Lower leg skin (tissue), 4 donors: Measurements from ENCODE around the gene CNGA1. TPM values are rescaled to one million over a fixed set of nuclear protein-coding genes. Genes with fewer than 3 reads are reported as not detected.

Source experiments
- DNase-seq, 2 donors: peaks; one replicate each; pipeline ENCODE4 v3.0.0-alpha.2; 2019; ENCODE audit warnings: low spot score in 2 of 2
- H3K4me3 ChIP-seq: fragments of 200-600 bp; sonication (generic); 2 replicates; pipeline ENCODE4 v1.5.1; 2017; ENCODE audit warnings: mild to moderate bottlenecking, low read depth; ENCODE audit not compliant: poor library complexity, severe bottlenecking
- CTCF ChIP-seq, 3 donors: fragments of 450-650 bp; IDR thresholded peaks; one replicate each; pipeline ENCODE4 v1.5.1; 2016; ENCODE audit warnings: antibody characterized with exemption in 3 of 3, mild to moderate bottlenecking in 3 of 3, moderate library complexity in 2 of 3
- POLR2A ChIP-seq, 2 donors: fragments of 450-650 bp; IDR thresholded peaks; one replicate each; pipeline ENCODE4 v1.6.1; 2016 to 2017; ENCODE audit warnings: antibody characterized with exemption in 2 of 2, mild to moderate bottlenecking in 1 of 2, moderate library complexity in 1 of 2
- WGBS, 2 donors: methylation state at CpG; one replicate each; pipeline ENCODE4 v1.1.5; 2018; 5-methylcytosine and 5-hydroxymethylcytosine counted together
- intact Hi-C: fragments of 100-400 bp; cut with DNase I; formaldehyde crosslinking; loops from one replicate; pipeline ENCODE4 v1.15.0; 2023; ENCODE audit warnings: low total_unique reads
- total RNA-seq, 4 donors: library from RNA; depleted of rRNA; stranded (reverse); fragments of >200 nt; gene quantifications; one replicate each; pipeline ENCODE4 v1.1.0, GENCODE V29; 2016

The CNGA1 gene
- total RNA-seq, 4 donors from 2014 or later: 3.6 to 12.8 (median 8.7) TPM

- no peak for DNase-seq
- intact Hi-C loops: no loop called here
- TF ChIP-seq CTCF (IDR thresholded peaks at IDR 0.05) (no peak), POLR2A (IDR thresholded peaks at IDR 0.05) (no peak)
- 84 to 90% methylated on average over 1 of the region's 1 CpG for WGBS, 2 donors
- no peak overlapping the region for H3K4me3 ChIP-seq
Measured at GRCh38 chr4:48033825-48034413, 17.4 kb upstream of the CNGA1 start.

DNA sequence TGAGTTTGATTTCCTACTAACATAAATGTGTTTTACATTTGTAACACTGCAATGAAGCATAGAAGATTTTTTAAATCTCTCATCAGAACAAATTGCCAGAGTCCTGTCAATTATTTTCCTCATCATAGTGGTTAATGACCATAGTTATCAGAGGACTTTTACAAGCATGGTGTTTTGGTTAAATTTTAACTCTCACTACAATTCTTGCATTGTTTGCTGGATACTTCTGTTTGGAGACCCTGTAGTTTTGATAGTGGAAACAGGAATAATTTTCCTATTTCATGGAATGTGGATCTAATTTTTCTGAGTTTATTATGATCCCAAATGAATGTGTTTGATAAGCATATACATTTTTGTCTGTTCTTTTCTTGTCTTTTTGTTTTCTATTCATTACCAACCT, 16.9 kb upstream of the CNGA1 start:
- DNase-seq: no peak
- no peak overlapping the region for H3K4me3 ChIP-seq
- intact Hi-C loops: no loop called here
- TF ChIP-seq CTCF (IDR thresholded peaks at IDR 0.05) (no peak), POLR2A (IDR thresholded peaks at IDR 0.05) (no peak)

- DNase-seq: no peak
Measured at GRCh38 chr4:48032721-48033120, 16.2 kb upstream of the CNGA1 start.

DNA sequence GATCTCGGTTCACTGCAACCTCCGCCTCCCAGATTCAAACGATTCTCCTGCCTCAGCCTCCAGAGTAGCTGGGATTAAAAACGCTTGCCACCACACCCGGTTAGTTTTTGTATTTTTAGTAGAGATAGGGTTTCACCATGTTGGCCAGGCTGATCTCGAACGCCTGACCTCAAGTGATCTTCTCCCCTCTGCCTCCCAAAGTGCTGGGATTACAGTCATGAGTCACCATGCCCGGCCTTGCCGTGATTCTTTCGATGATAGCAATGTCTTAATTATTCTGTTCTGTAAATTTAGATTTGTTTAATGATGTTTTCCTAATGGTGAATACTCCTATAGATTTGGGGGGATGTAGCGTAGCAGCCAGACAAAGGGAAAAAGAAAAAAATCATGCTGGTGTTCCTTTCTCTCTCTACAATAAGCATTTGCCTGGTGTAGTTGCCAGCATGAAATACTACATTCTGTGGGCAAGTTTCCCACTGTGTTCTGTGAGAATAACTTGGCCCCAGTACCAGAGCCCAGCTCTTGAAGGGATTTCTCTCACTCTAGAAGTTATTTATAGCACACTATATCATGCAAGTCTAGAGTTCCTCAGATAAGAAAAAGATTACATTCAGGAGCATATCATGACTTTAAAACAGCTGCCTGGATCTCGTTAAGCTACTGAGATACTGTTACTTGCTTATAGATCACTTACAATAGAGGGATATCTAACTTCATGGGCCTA, 15.5 kb upstream of the CNGA1 start:
- intact Hi-C loops: no loop called here
- DNase-seq: no peak
- no peak overlapping the region for H3K4me3 ChIP-seq
- 54 to 59% methylated on average over 12 of the region's 12 CpGs for WGBS, 2 donors
- TF ChIP-seq CTCF (IDR thresholded peaks at IDR 0.05): no peak
- TF ChIP-seq POLR2A (IDR thresholded peaks at IDR 0.05): no peak

More at GRCh38 chr4:48032721-48033120, 16.2 kb upstream of the CNGA1 start:
- no peak overlapping the region for H3K4me3 ChIP-seq
- no peak for TF ChIP-seq CTCF (IDR thresholded peaks at IDR 0.05)
- no peak for TF ChIP-seq POLR2A (IDR thresholded peaks at IDR 0.05)
- intact Hi-C loops: no loop called here

GRCh38 chr4:48030470-48030869, 14.0 kb upstream of the CNGA1 start:
- TF ChIP-seq POLR2A (IDR thresholded peaks at IDR 0.05) (no peak), CTCF (IDR thresholded peaks at IDR 0.05) (no peak)
- no peak overlapping the region for H3K4me3 ChIP-seq
- intact Hi-C loops: no loop called here
- DNase-seq: no peak
- WGBS, 2 donors: 63 to 75% methylated on average over 3 of the region's 3 CpGs

DNA sequence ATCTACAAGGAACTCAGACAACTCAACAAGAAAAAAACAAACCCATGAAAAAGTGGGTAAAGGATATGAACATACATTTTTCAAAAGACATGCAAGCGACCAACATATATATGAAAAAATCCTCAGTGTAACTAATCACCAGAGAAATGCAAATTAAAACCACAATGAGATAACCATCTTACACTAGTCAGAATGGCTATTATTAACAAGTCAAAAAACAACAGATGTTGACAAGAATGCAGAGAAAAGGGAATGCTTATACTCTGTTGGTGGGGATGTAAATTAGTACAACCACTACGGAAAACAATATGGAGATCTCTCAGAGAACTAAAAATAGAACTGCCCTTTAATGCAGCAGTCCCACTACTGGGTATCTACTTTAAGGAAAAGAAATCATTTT, 12.2 kb upstream of the CNGA1 start:
- no peak overlapping the region for H3K4me3 ChIP-seq
- no peak for DNase-seq
- TF ChIP-seq CTCF (IDR thresholded peaks at IDR 0.05) (no peak), POLR2A (IDR thresholded peaks at IDR 0.05) (no peak)
- WGBS, 2 donors: 29 to 65% methylated on average over 2 of the region's 2 CpGs
- intact Hi-C loops: no loop called here
